Stimulated activated CD4-positive, alpha-beta T cell treated with anti-CD3 and anti-CD28 coated beads, Interleukin-2, amount 100 ng/mL, for 48 hours (primary cell): ENCODE measurements around the gene VASN.

Experiments used
- DNase-seq, 2 donors: peaks; one replicate each; pipeline ENCODE4 v3.0.0-alpha.2; 2020

The VASN gene

GRCh38 chr16:4354512-4355409 is 16.9 kb upstream of the VASN start:
- no peak for DNase-seq

GRCh38 chr16:4356820-4357219 is 14.8 kb upstream of the VASN start:
- DNase-seq: no peak

- no peak for DNase-seq
Measured at GRCh38 chr16:4358236-4358635, 13.4 kb upstream of the VASN start.

GRCh38 chr16:4358831-4359561 is 12.7 kb upstream of the VASN start:
- peak; percentile 59 to 72 for DNase-seq

GRCh38 chr16:4359914-4360313 is 11.7 kb upstream of the VASN start:
- DNase-seq: no peak

GRCh38 chr16:4360538-4361021 is 11.1 kb upstream of the VASN start:
- no peak for DNase-seq

- no peak for DNase-seq
Measured at GRCh38 chr16:4361033-4361943, 10.4 kb upstream of the VASN start.

- no peak for DNase-seq
Measured at GRCh38 chr16:4361944-4362311, 9.7 kb upstream of the VASN start.

- no peak for DNase-seq
Measured at GRCh38 chr16:4362476-4363135, 9.0 kb upstream of the VASN start.

GRCh38 chr16:4364196-4365013 is 7.2 kb upstream of the VASN start:
- no peak for DNase-seq

- no peak for DNase-seq
Measured at GRCh38 chr16:4365014-4365406, 6.6 kb upstream of the VASN start.

- DNase-seq: no peak
Measured at GRCh38 chr16:4365615-4366014, 6.0 kb upstream of the VASN start.

GRCh38 chr16:4366016-4366415 is 5.6 kb upstream of the VASN start:
- no peak for DNase-seq

- DNase-seq: no peak
Measured at GRCh38 chr16:4367393-4367856, 4.2 kb upstream of the VASN start.

GRCh38 chr16:4369007-4369733 is 2.5 kb upstream of the VASN start:
- DNase-seq: no peak

GRCh38 chr16:4370151-4370550 is 1.5 kb upstream of the VASN start:
- DNase-seq: no peak

- DNase-seq: no peak
Measured at GRCh38 chr16:4370570-4371356, 885 bp upstream of the VASN start.

GRCh38 chr16:4372001-4372577 is 441 bp downstream of the VASN start:
- DNase-seq: peak in 1 of 2 donors; percentile 16

- DNase-seq: no peak
Measured at GRCh38 chr16:4372578-4373355, 1.1 kb downstream of the VASN start.
